Stimulated activated naive CD8-positive, alpha-beta T cell treated with anti-CD3 and anti-CD28 coated beads, Interleukin-15, Interleukin-2, amounts not matched to agents 100 U/mL and 50 U/mL, for 24 hours (primary cell): ENCODE data around the gene BCAS2.
"Not testable (repeated sequence)": the region's sequence is repeated elsewhere in the genome, so short reads cannot be mapped to it uniquely, and the experiment has no call there.

Experiments used
- ATAC-seq: fragments of 150-1000 bp; cut with Tn5 transposase; one replicate; pipeline ENCODE4 v1.10.0; 2021
- DNase-seq: peaks from one replicate; pipeline ENCODE4 v3.0.0; 2021

The BCAS2 gene

DNA sequence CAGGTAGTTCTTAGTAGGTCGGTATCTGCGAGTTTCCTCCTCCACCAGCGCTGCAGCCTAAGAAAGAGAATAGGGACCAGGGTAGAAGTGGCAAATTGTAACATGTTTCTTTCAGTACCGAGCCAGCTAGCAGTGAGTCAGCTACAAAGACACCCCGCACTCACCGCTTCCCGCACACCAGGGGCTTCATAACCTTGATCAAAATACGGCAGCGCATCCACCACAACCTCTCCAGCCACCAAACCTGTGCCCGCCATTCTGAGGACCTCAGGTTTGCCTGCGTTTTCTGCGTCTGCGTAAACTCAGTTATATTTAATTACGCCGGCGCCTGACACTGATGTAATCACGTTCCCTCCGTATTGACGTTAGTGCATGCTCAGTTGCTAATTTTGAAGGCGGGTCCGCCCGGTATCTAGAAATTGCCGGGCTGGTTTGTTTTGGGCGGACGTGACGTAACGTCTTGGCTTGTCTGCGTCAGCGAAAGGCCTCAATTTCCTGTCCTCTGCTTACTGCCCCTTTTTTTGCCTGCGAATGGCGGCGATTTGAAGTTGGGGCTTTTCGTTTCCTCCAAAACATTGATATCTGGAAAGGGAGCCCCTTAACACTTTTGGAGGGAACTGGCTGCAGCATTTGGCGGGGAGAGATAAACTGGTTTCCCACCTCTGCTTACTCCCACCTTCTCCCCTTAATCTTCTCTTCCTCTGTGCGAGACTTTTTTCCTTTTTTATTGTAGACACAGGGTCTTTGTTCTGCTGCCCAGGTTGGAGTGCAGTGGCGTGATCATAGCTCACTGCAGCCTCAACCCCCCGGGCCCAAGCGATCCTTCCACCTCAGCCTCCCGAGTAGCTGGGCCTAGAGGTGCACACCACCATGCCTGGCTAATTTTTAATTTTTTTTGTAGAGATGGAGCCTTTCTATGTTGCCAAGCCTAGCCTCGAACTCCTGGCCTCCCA, at the start of gene BCAS2:
Gene BCAS2, minus strand, starts transcription at position 281 of the 953 bp plus-strand sequence. Its CDS starts 24 bp downstream, at position 257.
- ATAC-seq: peak; percentile 99
- peak; percentile 91 for DNase-seq

DNA sequence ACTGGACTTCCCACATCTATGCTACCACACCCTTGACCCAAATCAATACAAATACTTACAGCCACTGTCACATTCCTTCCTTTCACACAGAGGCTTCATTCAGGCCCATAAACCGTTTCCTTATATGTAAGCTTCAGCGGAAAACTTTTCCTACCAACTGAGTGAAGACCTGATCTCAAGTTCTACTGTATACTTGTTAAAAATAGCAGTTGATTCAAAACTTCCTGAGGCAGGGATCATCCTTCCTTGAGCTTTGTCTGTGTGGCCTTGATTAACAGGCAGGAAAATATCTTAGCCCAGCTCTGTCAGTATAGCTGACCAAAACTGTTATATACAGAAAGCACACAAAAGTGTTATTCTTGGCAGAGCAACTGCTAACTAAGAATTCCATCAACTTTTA, 45.7 kb upstream of the BCAS2 start:
- ATAC-seq (no peak), DNase-seq (no peak)

- ATAC-seq: no peak
- no peak for DNase-seq
Observed at GRCh38 chr1:114623364-114623763, 41.9 kb upstream of the BCAS2 start.

DNA sequence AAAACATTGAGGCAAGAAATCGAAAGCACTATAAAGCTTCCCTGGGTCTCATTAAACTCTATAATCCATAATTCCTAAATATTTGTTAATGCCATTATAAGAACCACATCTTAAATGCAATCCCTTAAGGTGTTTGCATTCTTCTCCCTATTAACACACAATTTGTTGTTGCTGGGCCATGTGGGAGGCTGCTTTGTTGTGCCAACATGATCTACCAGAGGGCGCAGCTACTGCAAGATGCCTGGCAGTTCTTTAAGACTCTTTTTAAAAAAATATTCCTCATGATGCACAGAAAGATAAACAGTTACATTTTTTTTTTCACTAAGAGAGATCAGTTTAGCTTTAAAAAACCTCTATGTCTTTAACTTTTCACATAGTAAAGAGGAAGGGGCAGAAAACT, 39.0 kb upstream of the BCAS2 start:
- ATAC-seq: no peak
- no peak for DNase-seq

GRCh38 chr1:114618606-114619005, 37.2 kb upstream of the BCAS2 start:
- ATAC-seq: no peak
- DNase-seq: no peak

- DNase-seq: no peak
- ATAC-seq: no peak
Observed at GRCh38 chr1:114610546-114611245, 29.3 kb upstream of the BCAS2 start.

DNA sequence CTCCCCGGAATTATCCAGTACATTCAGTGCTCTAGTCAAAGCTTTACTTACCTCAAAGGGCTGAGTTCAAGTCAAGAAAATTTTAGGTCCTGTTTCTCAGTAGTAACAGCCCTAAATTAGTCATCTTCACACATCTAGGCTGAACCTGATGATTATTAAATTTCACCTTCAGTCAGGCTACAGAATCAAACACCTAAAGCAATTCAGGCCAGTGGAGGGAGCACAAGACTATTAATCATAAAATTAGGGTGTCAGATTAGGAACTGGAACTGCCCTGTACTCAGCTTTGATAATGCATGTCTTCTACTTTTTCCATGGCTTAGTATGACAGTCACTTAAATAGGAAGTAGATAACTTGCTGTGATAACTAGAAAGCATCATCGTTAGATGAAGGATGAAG, 28.4 kb upstream of the BCAS2 start:
- DNase-seq: no peak

DNA sequence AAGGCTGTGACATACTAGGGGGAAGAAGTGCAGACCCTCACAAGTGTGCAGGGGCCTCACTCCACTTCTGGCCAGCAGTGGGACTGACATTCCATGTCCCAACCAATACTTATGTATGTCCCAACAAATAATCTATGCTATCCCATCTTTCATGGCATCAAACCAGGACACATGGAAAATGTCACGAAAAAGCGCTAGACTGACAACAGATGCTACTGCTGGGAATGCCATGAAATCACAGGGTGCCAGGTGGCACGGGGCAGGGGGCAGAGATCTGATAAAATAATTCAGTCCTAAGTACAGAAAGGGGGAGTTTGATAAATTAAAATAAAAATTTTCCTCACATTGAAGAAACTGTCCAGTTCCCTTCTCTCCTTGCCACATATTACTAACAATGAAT, 27.6 kb upstream of the BCAS2 start:
- no peak for DNase-seq
- no peak for ATAC-seq

More for the DNA sequence above, 28.4 kb upstream of the BCAS2 start:
- ATAC-seq: no peak

GRCh38 chr1:114607223-114607622, 25.8 kb upstream of the BCAS2 start:
- DNase-seq (no peak), ATAC-seq (no peak)

GRCh38 chr1:114597949-114598348, 16.5 kb upstream of the BCAS2 start:
- ATAC-seq: no peak
- no peak for DNase-seq

GRCh38 chr1:114595602-114596001, 14.2 kb upstream of the BCAS2 start:
- ATAC-seq (no peak), DNase-seq (no peak)

- DNase-seq (no peak), ATAC-seq (no peak)
Observed at GRCh38 chr1:114594046-114594445, 12.6 kb upstream of the BCAS2 start.

DNA sequence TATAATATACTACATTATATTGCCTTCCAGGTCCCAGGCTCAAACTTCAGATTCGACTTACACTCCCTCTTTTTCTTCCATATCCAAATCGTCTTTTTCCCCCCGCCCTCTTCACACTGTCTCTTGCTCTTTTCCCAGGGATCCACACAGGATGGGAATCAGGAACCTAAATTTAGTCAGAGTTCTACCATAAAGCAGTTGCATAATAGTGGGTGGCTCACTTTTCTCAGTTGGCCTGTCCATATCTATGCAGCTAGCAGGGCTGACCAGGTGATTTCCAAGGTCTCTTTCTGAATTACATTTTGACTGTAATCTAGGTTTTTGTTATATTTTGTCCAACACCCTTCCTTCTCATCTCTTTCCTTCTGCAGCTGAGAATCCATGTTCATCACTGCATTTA, 7.7 kb upstream of the BCAS2 start:
- ATAC-seq: no peak
- no peak for DNase-seq

- DNase-seq (no peak), ATAC-seq (no peak)
Observed at GRCh38 chr1:114588196-114588689, 6.8 kb upstream of the BCAS2 start.

DNA sequence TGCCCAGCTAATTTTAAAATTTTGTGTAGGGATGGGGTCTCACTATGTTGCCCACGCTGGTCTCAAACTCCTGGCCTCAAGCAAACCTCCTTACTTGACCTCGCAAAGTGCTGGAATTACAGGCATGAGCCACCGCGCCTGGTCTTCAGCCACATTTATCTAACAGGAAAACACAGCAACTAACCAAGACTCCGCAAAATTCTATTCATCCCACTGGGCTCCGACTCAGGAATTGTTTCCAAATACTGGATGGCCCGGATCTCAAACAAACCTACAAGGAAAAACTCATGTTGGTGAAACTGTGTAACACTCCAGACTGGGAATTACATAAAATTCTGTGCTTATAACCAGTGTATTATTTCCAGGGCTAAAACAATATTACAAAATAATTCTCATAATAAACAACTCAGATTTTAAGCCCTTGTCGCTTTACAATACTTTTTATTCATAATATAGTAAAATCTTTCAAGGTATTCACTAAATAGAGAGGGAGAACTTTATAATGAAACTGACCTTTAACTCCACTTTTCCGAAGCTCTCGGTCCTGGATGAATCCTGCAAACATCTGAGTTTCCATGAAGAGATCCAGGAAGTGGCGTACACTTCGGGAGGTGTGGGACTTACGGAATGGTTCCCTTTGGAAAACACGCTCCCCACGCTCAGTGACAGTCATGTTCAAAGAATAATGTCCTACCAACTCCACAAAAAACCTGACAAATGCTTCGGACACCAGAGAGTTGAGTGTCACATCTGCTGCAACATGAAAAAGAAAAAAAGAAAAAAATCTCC, 6.0 kb upstream of the BCAS2 start:
- ATAC-seq (no peak), DNase-seq (no peak)

- DNase-seq: no peak
- ATAC-seq: no peak
Observed at GRCh38 chr1:114586513-114587047, 5.2 kb upstream of the BCAS2 start.

DNA sequence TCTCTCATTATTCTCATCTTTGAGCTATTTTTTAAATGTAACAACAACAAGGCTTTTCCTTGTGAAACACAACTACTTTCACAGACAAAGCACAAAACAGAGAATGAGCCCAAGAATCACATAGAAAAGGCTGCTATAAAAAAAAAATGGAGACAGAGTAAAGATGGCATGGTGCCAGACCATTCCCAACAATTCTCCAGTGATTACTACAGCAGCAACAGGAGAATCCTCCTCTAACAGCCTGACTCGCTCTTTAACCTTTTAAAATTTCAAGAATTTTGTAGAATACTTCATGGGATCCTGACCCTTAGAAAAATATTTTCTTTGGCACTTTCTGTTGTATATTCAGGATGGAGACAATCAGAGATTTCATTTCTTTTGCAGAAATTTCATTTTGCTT, 3.8 kb upstream of the BCAS2 start:
- DNase-seq: no peak
- ATAC-seq: no peak

DNA sequence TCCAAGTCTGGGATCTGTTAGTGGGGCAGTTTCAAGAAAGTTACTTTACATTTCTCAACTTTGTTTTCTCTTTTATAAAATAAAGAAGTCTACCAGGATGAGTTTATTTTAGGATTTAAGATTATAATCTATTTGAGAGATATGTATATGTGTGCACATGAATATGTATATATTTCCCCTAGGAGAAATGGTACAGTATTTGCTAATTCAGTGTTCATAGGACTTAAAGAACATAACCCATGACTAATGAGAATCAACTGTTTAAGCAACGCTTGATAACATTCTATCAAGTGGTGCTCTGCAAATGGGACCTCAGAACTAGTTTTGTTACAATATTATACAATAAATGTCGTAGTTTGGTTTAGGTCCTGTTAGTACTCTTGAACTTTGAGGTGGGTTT, 7.0 kb downstream of the BCAS2 start:
- DNase-seq (no peak), ATAC-seq (no peak)

GRCh38 chr1:114564141-114564540, 17.3 kb downstream of the BCAS2 start:
- ATAC-seq (no peak), DNase-seq (no peak)

GRCh38 chr1:114562978-114563510, 18.4 kb downstream of the BCAS2 start:
- not testable (repeated sequence) for DNase-seq, ATAC-seq

DNA sequence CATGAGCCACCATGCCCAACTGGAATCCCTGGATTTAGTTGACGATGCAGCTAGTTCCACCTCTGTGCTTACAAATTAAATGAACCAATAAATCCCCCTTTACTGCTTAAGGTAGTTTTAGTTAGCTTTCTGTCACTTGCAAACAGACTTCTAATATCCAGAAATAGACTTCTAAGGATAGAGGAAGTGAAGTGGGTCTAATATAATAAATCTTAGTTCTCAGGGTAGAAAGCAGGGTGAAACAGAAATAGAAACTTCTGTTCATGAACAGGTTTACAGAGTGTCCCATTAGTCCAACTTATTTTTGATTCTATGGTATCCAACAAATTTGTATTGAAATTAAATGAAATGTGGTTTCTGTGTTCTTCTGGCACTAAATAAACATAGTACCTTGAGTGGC, 20.1 kb downstream of the BCAS2 start:
- DNase-seq: no peak
- ATAC-seq: no peak

GRCh38 chr1:114559356-114559755, 22.1 kb downstream of the BCAS2 start:
- no peak for ATAC-seq

More at GRCh38 chr1:114559356-114559755, 22.1 kb downstream of the BCAS2 start:
- no peak for DNase-seq
